Measurements from ENCODE around the gene ZNF511.

Gene ZNF511

DNA sequence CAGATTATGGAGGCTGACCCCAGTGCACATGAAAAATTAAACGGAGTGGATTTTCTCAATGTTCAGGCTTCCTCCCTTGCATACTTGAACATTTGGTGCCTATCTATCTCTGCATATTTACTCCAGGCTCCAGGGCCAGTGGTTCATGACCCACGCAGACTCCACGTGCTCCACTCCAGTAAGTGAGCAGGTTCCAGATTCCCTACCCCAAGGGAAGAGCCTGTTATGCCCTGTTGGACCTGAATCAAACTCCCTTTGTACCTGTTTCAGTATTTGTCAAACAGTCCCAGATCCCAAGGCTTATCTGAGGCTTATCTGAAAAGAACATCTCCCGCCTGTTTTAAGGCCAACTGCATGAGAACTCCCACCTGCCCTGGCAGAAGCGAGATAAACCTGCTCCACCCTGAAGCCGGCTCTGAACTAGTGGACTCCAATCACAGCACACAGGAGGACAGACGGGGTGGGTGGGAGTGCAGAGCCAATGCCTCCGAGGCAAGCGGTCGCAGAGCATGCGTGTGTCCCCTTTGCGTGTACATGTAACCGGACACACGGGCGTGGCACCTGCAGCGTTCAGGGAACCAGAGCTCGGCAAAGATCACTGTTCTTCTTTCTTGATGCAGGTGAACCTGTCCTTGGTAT is 51.4 kb downstream of the ZNF511 start:
- DNase-seq (ENCODE audit: low read depth) = no peak
- TF ChIP-seq CTCF (IDR thresholded peaks at IDR 0.05; ENCODE audit: control insufficient read depth, insufficient read depth, low read depth, low read length, missing control alignments) = no peak
- no peak overlapping the region for H3K4me3 ChIP-seq (ENCODE audit: control insufficient read depth, low read depth, low read length)

DNA sequence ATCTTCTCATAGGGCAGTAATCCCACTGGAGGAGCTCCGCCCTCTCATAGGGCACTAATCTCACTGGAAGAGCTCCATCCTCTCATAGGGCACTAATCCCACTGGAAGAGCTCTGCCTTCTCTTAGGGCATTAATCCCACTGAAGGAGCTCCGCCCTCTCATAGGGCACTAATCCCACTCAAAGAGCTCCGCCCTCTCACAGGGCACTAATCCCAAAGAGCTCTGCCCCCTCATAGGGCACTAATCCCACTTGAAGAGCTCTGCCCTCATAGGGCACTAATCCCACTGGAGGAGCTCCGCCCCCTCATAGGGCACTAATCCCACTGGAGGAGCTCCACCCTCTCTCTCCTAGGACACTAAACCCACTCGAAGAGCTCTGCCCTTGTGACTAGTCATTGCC is 52.5 kb downstream of the ZNF511 start:
- no peak for TF ChIP-seq CTCF (IDR thresholded peaks at IDR 0.05; ENCODE audit: control insufficient read depth, insufficient read depth, low read depth, low read length, missing control alignments)
- H3K4me3 ChIP-seq (ENCODE audit: control insufficient read depth, low read depth, low read length) = no peak overlapping the region
- DNase-seq (ENCODE audit: low read depth) = no peak

DNA sequence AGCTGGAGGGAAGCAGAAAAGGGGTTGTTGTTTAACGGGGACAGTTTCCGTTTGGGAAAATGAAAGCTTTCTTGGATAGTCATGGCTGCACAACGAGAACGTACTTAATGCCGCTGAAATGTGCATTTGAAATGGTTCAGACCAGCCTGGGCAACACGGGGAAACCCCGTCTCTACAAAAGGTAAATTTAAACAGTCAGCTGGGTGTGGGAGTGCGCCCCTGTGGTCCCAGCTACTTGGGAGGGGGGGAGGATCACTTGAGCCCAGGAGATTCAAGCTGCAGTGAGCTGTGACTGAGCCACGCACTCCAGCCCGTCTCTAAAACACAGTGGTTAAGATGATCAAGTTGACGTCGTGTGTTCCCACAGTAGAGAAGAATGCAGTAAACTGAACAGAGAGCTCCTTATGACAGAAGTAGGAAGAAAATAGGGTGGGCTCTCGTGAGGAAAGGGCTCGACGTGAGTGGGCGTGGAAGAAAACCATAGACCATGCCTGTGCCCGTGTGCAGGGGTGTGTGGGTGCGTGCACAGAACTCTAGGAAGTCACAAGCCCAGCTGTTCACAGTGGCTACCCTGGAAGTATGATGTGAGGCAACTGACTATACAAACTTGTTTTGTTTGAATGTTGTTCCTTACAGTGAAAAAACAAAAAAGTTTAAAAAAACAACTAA is 53.2 kb downstream of the ZNF511 start:
- no peak overlapping the region for H3K4me3 ChIP-seq (ENCODE audit: control insufficient read depth, low read depth, low read length)
- no peak for TF ChIP-seq CTCF (IDR thresholded peaks at IDR 0.05; ENCODE audit: control insufficient read depth, insufficient read depth, low read depth, low read length, missing control alignments)
- no peak for DNase-seq (ENCODE audit: low read depth)

Data from AG09309 (cell line).